ENCODE measurements around the gene MTMR10. TPM values are rescaled to one million over a fixed set of nuclear protein-coding genes. Genes with fewer than 3 reads are reported as not detected.
A peak's percentile ranks its signal among the peaks of the same experiment; 100 is the strongest.

Gene MTMR10
- total RNA-seq, 5 donors from 2014 or later (not counting 1 experiment from before 2014, with no cell fraction given), result 29.2 to 40.7 (median 33.1) TPM

GRCh38 chr15:30903497-30904187 lies 87.8 kb downstream of the MTMR10 start, which contains the start of gene FAN1:
FAN1 (plus strand) TSS chr15:30903915; CDS start chr15:30904664, 749 bp downstream.
- Histone ChIP-seq H3K36me3 (ENCODE audit: control insufficient read depth in 2 of 2, extremely low read depth in 1 of 2, insufficient read depth in 1 of 2, low read length in 1 of 2) (no peaks in the 10 kb centered on the region), H3K27ac (ENCODE audit: low read length) (peak within 1 kb of the TSS; percentile 39), H3K9me3 (peaks cover 2% of the 10 kb centered on the region), H3K4me1 (ENCODE audit: control insufficient read depth in 1 of 2, extremely low read depth in 1 of 2, insufficient read depth in 2 of 2, low read length in 2 of 2) (peaks cover 3 to 9% of the 10 kb centered on the region in 2 experiments), H3K4me3 (ENCODE audit: control insufficient read depth in 1 of 2, extremely low read depth in 1 of 2, low read length in 1 of 2) (peak within 1 kb of the TSS; percentile 65 to 84), H3K27me3 (replicated peaks in 1 of 2; ENCODE audit: control insufficient read depth in 2 of 2, extremely low read depth in 1 of 2, insufficient read depth in 2 of 2, low read length in 1 of 2) (no peaks in the 10 kb centered on the region)
- CTCF ChIA-PET, result interaction anchor here in 1 of 2 donors (0.8 to 1.3 kb wide), 5 partner anchors 11 to 584 kb away, joined by 4 to 6 read pairs (median 4); no protein-coding TSS in a partner anchor
- 2% methylated on average over 57 of the region's 65 CpGs for WGBS (ENCODE audit: insufficient coverage)
- DNase-seq, result peak; percentile 43 to 78 (median 60)
- Mint-ChIP-seq H3K36me3 (peaks cover 15% of the 10 kb centered on the region), H3K4me1 (peaks cover 41 to 46% (median 43%) of the 10 kb centered on the region in 3 donors), H3K27me3 (no peaks in the 10 kb centered on the region), H3K4me3 (peak within 1 kb of the TSS; percentile 93 to 99 (median 94)), H3K27ac (peak within 1 kb of the TSS; percentile 82 to 85), H3K9me3 (no peaks in the 10 kb centered on the region)
- POLR2A ChIA-PET, result interaction anchor here in 1 of 2 donors (0.6 kb wide), 1 partner anchor 67 kb away, joined by 3 read pairs; no protein-coding TSS in a partner anchor
- ATAC-seq (replicated peaks in 1 of 4), result peak; percentile 87 to 91 (median 88)

GRCh38 chr15:30901889-30902288 lies 89.5 kb downstream of the MTMR10 start:
- Histone ChIP-seq H3K4me1 (ENCODE audit: control insufficient read depth in 1 of 2, extremely low read depth in 1 of 2, insufficient read depth in 2 of 2, low read length in 2 of 2) (peaks cover 3 to 9% of the 10 kb centered on the region in 2 experiments), H3K9me3 (peaks cover 2% of the 10 kb centered on the region), H3K36me3 (ENCODE audit: control insufficient read depth in 2 of 2, extremely low read depth in 1 of 2, insufficient read depth in 1 of 2, low read length in 1 of 2) (no peaks in the 10 kb centered on the region), H3K27ac (ENCODE audit: low read length) (no peak overlapping the region), H3K27me3 (replicated peaks in 1 of 2; ENCODE audit: control insufficient read depth in 2 of 2, extremely low read depth in 1 of 2, insufficient read depth in 2 of 2, low read length in 1 of 2) (no peaks in the 10 kb centered on the region), H3K4me3 (ENCODE audit: control insufficient read depth in 1 of 2, extremely low read depth in 1 of 2, low read length in 1 of 2) (no peak overlapping the region)
- peaks cover 10% of the 10 kb centered on the region for H3K36me3 Mint-ChIP-seq
- H3K4me1 Mint-ChIP-seq, result peaks cover 35 to 37% (median 35%) of the 10 kb centered on the region in 3 donors
- POLR2A ChIA-PET, result no interaction called here
- no peaks in the 10 kb centered on the region for H3K9me3 Mint-ChIP-seq
- H3K4me3 Mint-ChIP-seq, result peak overlapping the region in 2 of 3 donors; percentile 14 to 99
- 100% methylated on average over 1 of the region's 1 CpG for WGBS (ENCODE audit: insufficient coverage)
- no peak for DNase-seq
- CTCF ChIA-PET, result no interaction called here
- no peak overlapping the region for H3K27ac Mint-ChIP-seq
- ATAC-seq (replicated peaks in 1 of 4), result no peak
- no peaks in the 10 kb centered on the region for H3K27me3 Mint-ChIP-seq

- H3K27ac ChIP-seq (ENCODE audit: low read length), result no peak overlapping the region
- peaks cover 0 to 3% (median 2%) of the 10 kb centered on the region in 3 donors for H3K4me1 Mint-ChIP-seq
- H3K36me3 ChIP-seq (ENCODE audit: control insufficient read depth in 2 of 2, extremely low read depth in 1 of 2, insufficient read depth in 1 of 2, low read length in 1 of 2), result no peaks in the 10 kb centered on the region
- H3K4me3 Mint-ChIP-seq, result no peak overlapping the region
- no peak overlapping the region for H3K4me3 ChIP-seq (ENCODE audit: control insufficient read depth in 1 of 2, extremely low read depth in 1 of 2, low read length in 1 of 2)
- ChIA-PET POLR2A (interaction anchor here in 1 of 2 donors (0.6 kb wide), 1 partner anchor 541 kb away, joined by 4 read pairs; no protein-coding TSS in a partner anchor), CTCF (no interaction called here)
- no peaks in the 10 kb centered on the region for H3K4me1 ChIP-seq (ENCODE audit: control insufficient read depth in 1 of 2, extremely low read depth in 1 of 2, insufficient read depth in 2 of 2, low read length in 2 of 2)
- DNase-seq (no peak), ATAC-seq (replicated peaks in 1 of 4) (no peak)
- WGBS (ENCODE audit: insufficient coverage), result 96% methylated on average over 5 of the region's 12 CpGs
- H3K9me3 Mint-ChIP-seq, result no peaks in the 10 kb centered on the region
- peaks cover 0 to 11% of the 10 kb centered on the region in 2 experiments for H3K27me3 ChIP-seq (replicated peaks in 1 of 2; ENCODE audit: control insufficient read depth in 2 of 2, extremely low read depth in 1 of 2, insufficient read depth in 2 of 2, low read length in 1 of 2)
- H3K27me3 Mint-ChIP-seq, result no peaks in the 10 kb centered on the region
- no peak overlapping the region for H3K27ac Mint-ChIP-seq
- no peaks in the 10 kb centered on the region for H3K36me3 Mint-ChIP-seq
- H3K9me3 ChIP-seq, result no peaks in the 10 kb centered on the region
These were observed 95.2 kb downstream of the MTMR10 start for GRCh38 chr15:30896211-30896606.

GRCh38 chr15:30895461-30896210 lies 95.8 kb downstream of the MTMR10 start:
- Mint-ChIP-seq H3K27ac (no peak overlapping the region), H3K4me3 (no peak overlapping the region), H3K4me1 (peaks cover 0 to 3% (median 2%) of the 10 kb centered on the region in 3 donors), H3K9me3 (no peaks in the 10 kb centered on the region), H3K36me3 (no peaks in the 10 kb centered on the region), H3K27me3 (no peaks in the 10 kb centered on the region)
- ChIA-PET CTCF (no interaction called here), POLR2A (no interaction called here)
- Histone ChIP-seq H3K4me1 (ENCODE audit: control insufficient read depth in 1 of 2, extremely low read depth in 1 of 2, insufficient read depth in 2 of 2, low read length in 2 of 2) (no peaks in the 10 kb centered on the region), H3K27ac (ENCODE audit: low read length) (no peak overlapping the region), H3K4me3 (ENCODE audit: control insufficient read depth in 1 of 2, extremely low read depth in 1 of 2, low read length in 1 of 2) (no peak overlapping the region), H3K27me3 (replicated peaks in 1 of 2; ENCODE audit: control insufficient read depth in 2 of 2, extremely low read depth in 1 of 2, insufficient read depth in 2 of 2, low read length in 1 of 2) (peaks cover 0 to 11% of the 10 kb centered on the region in 2 experiments), H3K9me3 (no peaks in the 10 kb centered on the region), H3K36me3 (ENCODE audit: control insufficient read depth in 2 of 2, extremely low read depth in 1 of 2, insufficient read depth in 1 of 2, low read length in 1 of 2) (no peaks in the 10 kb centered on the region)
- ATAC-seq (replicated peaks in 1 of 4) (no peak), DNase-seq (no peak)
- 95% methylated on average over 22 of the region's 33 CpGs for whole genome bisulfite sequencing (ENCODE audit: insufficient coverage)

- H3K9me3 ChIP-seq, result no peaks in the 10 kb centered on the region
- DNase-seq, result no peak
- Mint-ChIP-seq H3K4me3 (no peak overlapping the region), H3K36me3 (no peaks in the 10 kb centered on the region), H3K27me3 (no peaks in the 10 kb centered on the region), H3K9me3 (no peaks in the 10 kb centered on the region), H3K4me1 (peaks cover 0 to 2% (median 0%) of the 10 kb centered on the region in 3 donors), H3K27ac (no peak overlapping the region)
- H3K36me3 ChIP-seq (ENCODE audit: control insufficient read depth in 2 of 2, extremely low read depth in 1 of 2, insufficient read depth in 1 of 2, low read length in 1 of 2), result no peaks in the 10 kb centered on the region
- H3K27ac ChIP-seq (ENCODE audit: low read length), result no peak overlapping the region
- H3K27me3 ChIP-seq (replicated peaks in 1 of 2; ENCODE audit: control insufficient read depth in 2 of 2, extremely low read depth in 1 of 2, insufficient read depth in 2 of 2, low read length in 1 of 2), result peaks cover 0 to 2% of the 10 kb centered on the region in 2 experiments
- no peak for ATAC-seq (replicated peaks in 1 of 4)
- H3K4me3 ChIP-seq (ENCODE audit: control insufficient read depth in 1 of 2, extremely low read depth in 1 of 2, low read length in 1 of 2), result no peak overlapping the region
- CTCF ChIA-PET, result no interaction called here
- no peaks in the 10 kb centered on the region for H3K4me1 ChIP-seq (ENCODE audit: control insufficient read depth in 1 of 2, extremely low read depth in 1 of 2, insufficient read depth in 2 of 2, low read length in 2 of 2)
- POLR2A ChIA-PET, result no interaction called here
- 80% methylated on average over 1 of the region's 4 CpGs for WGBS (ENCODE audit: insufficient coverage)
These were observed 102.2 kb downstream of the MTMR10 start for GRCh38 chr15:30889196-30889595.

All from T-cell (primary cell).